Suprapubic skin (tissue), 4 donors: ENCODE measurements around the gene PRKD3. TPM values are rescaled to one million over a fixed set of nuclear protein-coding genes. Genes with fewer than 3 reads are reported as not detected.

Source experiments
- DNase-seq, 2 donors: peaks; one replicate each; pipeline ENCODE4 v3.0.0-alpha.2; 2019; ENCODE audit warnings: low spot score in 2 of 2
- H3K27ac ChIP-seq: fragments of 200-600 bp; sonication (generic); one replicate; pipeline ENCODE4 v1.5.1; 2019
- H3K27me3 ChIP-seq: fragments of 200-600 bp; sonication (generic); one replicate; pipeline ENCODE4 v1.5.1; 2019
- H3K36me3 ChIP-seq: fragments of 200-600 bp; sonication (generic); one replicate; pipeline ENCODE4 v1.5.1; 2019
- H3K4me1 ChIP-seq: fragments of 200-600 bp; sonication (generic); one replicate; pipeline ENCODE4 v1.5.1; 2019
- H3K4me3 ChIP-seq: fragments of 200-600 bp; sonication (generic); one replicate; pipeline ENCODE4 v1.5.1; 2019; ENCODE audit warnings: mild to moderate bottlenecking
- H3K9me3 ChIP-seq: fragments of 200-600 bp; sonication (generic); one replicate; pipeline ENCODE4 v1.5.1; 2019
- CTCF ChIP-seq, 2 donors: fragments of 200-600 bp in 1 of 2; fragments of 450-650 bp in 1 of 2; sonication (generic) in 1 of 2; IDR thresholded peaks; one replicate each; pipeline ENCODE4 v1.5.1; 2016 to 2019; ENCODE audit warnings: antibody characterized with exemption in 2 of 2, mild to moderate bottlenecking in 1 of 2, moderate library complexity in 1 of 2
- EP300 ChIP-seq: sonication (generic); formaldehyde crosslinking; IDR thresholded peaks from one replicate; pipeline ENCODE4 v1.6.1; 2017; ENCODE audit warnings: antibody characterized with exemption
- POLR2A ChIP-seq, 2 donors: fragments of 450-650 bp; IDR thresholded peaks; one replicate each; pipeline ENCODE4 v1.6.1; 2017; ENCODE audit warnings: antibody characterized with exemption in 2 of 2, mild to moderate bottlenecking in 2 of 2, moderate library complexity in 2 of 2
- POLR2AphosphoS5 ChIP-seq, 3 donors: sonication (generic); formaldehyde crosslinking; IDR thresholded peaks; one replicate each; pipeline ENCODE4 v1.6.1; 2017; ENCODE audit warnings: antibody characterized with exemption in 3 of 3
- WGBS: methylation state at CpG from one replicate; pipeline ENCODE4 v1.1.5; 2018; 5-methylcytosine and 5-hydroxymethylcytosine counted together
- total RNA-seq, 4 donors: library from RNA; depleted of rRNA; stranded (reverse); fragments of >200 nt; gene quantifications; one replicate each; pipeline ENCODE4 v1.1.0, GENCODE V29; 2016

The PRKD3 gene
- total RNA-seq, 4 donors from 2014 or later: 20.8 to 50.0 (median 34.3) TPM

- 71% methylated on average over 3 of the region's 3 CpGs for WGBS
- peaks cover 5% of the 10 kb centered on the region for H3K4me1 ChIP-seq
- H3K4me3 ChIP-seq: no peak overlapping the region
- no peak for DNase-seq
- TF ChIP-seq POLR2AphosphoS5 (IDR thresholded peaks at IDR 0.05): no peak
- H3K9me3 ChIP-seq: no peaks in the 10 kb centered on the region
- no peaks in the 10 kb centered on the region for H3K27me3 ChIP-seq
- no peaks in the 10 kb centered on the region for H3K36me3 ChIP-seq
- peak overlapping the region; percentile 30 for H3K27ac ChIP-seq
Observed at GRCh38 chr2:37361216-37361815, 36.7 kb upstream of the PRKD3 start.

DNA sequence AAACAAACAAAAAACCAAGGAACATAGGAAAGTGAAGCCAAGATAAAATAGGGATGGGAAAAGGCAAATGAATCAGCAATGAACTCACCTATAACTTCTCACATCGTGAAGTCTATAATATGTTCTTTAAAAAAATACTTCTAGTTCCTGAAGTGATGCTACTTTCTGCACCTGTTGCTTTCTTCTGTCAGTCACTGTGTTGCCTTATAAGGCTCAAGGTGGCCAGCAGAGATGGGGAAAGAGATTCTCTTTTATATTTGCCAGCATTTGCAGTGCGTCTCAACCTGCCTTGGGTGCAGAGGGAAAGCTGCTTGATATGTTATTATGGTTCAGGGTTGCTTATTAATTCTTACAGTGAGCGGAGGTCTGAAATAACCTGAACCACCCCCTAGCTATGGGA, 33.8 kb upstream of the PRKD3 start:
- H3K27me3 ChIP-seq: no peaks in the 10 kb centered on the region
- no peaks in the 10 kb centered on the region for H3K9me3 ChIP-seq
- no peak for TF ChIP-seq EP300
- WGBS: 93% methylated on average over 3 of the region's 3 CpGs
- H3K4me3 ChIP-seq: no peak overlapping the region
- peaks cover 5% of the 10 kb centered on the region for H3K4me1 ChIP-seq
- H3K27ac ChIP-seq: peak overlapping the region; percentile 2
- DNase-seq: no peak
- H3K36me3 ChIP-seq: no peaks in the 10 kb centered on the region

- no peak for DNase-seq
- Histone ChIP-seq H3K36me3 (no peaks in the 10 kb centered on the region), H3K27me3 (no peaks in the 10 kb centered on the region), H3K27ac (no peak overlapping the region), H3K9me3 (no peaks in the 10 kb centered on the region), H3K4me1 (no peaks in the 10 kb centered on the region), H3K4me3 (no peak overlapping the region)
- TF ChIP-seq POLR2A (IDR thresholded peaks at IDR 0.05): no peak
- TF ChIP-seq CTCF (IDR thresholded peaks at IDR 0.05): no peak
- no peak for TF ChIP-seq POLR2AphosphoS5 (IDR thresholded peaks at IDR 0.05)
- TF ChIP-seq EP300: no peak
- WGBS: 55% methylated on average over 4 of the region's 4 CpGs
Observed at GRCh38 chr2:37357530-37357929, 32.9 kb upstream of the PRKD3 start.

GRCh38 chr2:37357069-37357468, 32.4 kb upstream of the PRKD3 start:
- 60% methylated on average over 1 of the region's 1 CpG for WGBS
- no peak for DNase-seq
- H3K4me3 ChIP-seq: no peak overlapping the region

GRCh38 chr2:37356299-37356698, 31.7 kb upstream of the PRKD3 start:
- no peaks in the 10 kb centered on the region for H3K36me3 ChIP-seq
- TF ChIP-seq CTCF (IDR thresholded peaks at IDR 0.05) (no peak), EP300 (no peak), POLR2AphosphoS5 (IDR thresholded peaks at IDR 0.05) (no peak), POLR2A (IDR thresholded peaks at IDR 0.05) (no peak)

More at GRCh38 chr2:37357069-37357468, 32.4 kb upstream of the PRKD3 start:
- Histone ChIP-seq H3K27me3 (no peaks in the 10 kb centered on the region), H3K4me1 (no peaks in the 10 kb centered on the region), H3K27ac (peak overlapping the region; percentile 37), H3K9me3 (no peaks in the 10 kb centered on the region), H3K36me3 (no peaks in the 10 kb centered on the region)
- TF ChIP-seq EP300 (no peak), POLR2AphosphoS5 (IDR thresholded peaks at IDR 0.05) (no peak), POLR2A (IDR thresholded peaks at IDR 0.05) (no peak), CTCF (IDR thresholded peaks at IDR 0.05) (no peak)

DNA sequence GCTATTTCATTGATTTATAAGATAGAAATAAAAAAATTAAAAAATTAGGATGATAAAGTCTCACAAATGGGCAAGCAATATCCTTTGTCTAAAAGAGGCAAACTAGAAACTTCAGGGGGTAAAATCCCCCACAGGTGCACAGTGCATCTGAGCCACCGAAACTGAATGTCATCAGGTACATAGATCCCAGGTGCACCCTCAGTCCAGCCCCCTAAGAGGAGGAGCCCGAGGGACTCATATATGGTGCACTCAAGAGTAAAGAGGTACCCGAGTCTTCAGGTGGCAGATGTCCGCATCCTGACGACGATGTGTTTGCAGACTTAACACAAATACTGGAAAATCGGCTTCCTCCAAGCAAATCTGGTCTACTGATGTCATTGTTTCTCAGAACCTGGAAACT, 31.1 kb upstream of the PRKD3 start:
- H3K36me3 ChIP-seq: no peaks in the 10 kb centered on the region
- TF ChIP-seq POLR2AphosphoS5 (IDR thresholded peaks at IDR 0.05) (no peak), POLR2A (IDR thresholded peaks at IDR 0.05) (no peak), CTCF (IDR thresholded peaks at IDR 0.05) (no peak), EP300 (no peak)
- H3K27ac ChIP-seq: no peak overlapping the region
- DNase-seq: no peak
- H3K27me3 ChIP-seq: no peaks in the 10 kb centered on the region
- 96% methylated on average over 7 of the region's 7 CpGs for WGBS
- no peak overlapping the region for H3K4me3 ChIP-seq
- no peaks in the 10 kb centered on the region for H3K9me3 ChIP-seq
- H3K4me1 ChIP-seq: peaks cover 7% of the 10 kb centered on the region

More at GRCh38 chr2:37356299-37356698, 31.7 kb upstream of the PRKD3 start:
- Histone ChIP-seq H3K9me3 (no peaks in the 10 kb centered on the region), H3K4me3 (no peak overlapping the region), H3K27ac (peak overlapping the region; percentile 37), H3K27me3 (no peaks in the 10 kb centered on the region), H3K4me1 (peaks cover 2% of the 10 kb centered on the region)
- 76% methylated on average over 6 of the region's 6 CpGs for WGBS
- DNase-seq: no peak
